SIG-M5 treated with dmso at 0.1 percent for 504 hours (cell line): ENCODE results near the gene PLPP7.
A peak's percentile ranks its signal among the peaks of the same experiment; 100 is the strongest.
"Not testable (repeated sequence)": the region's sequence is repeated elsewhere in the genome, so short reads cannot be mapped to it uniquely, and the experiment has no call there.

Experiments used
- DNase-seq: peaks from one replicate; lab custom pipeline; 2025; ENCODE audit not compliant: unreplicated experiment; lab: John Stamatoyannopoulos, UW

The PLPP7 gene

GRCh38 chr9:131266266-131267229 lies 23.0 kb upstream of the PLPP7 start:
- no peak for DNase-seq

GRCh38 chr9:131270171-131271015 lies 19.1 kb upstream of the PLPP7 start:
- peak; percentile 91 for DNase-seq

- DNase-seq: not testable (repeated sequence)
These were observed 18.6 kb upstream of the PLPP7 start for GRCh38 chr9:131271016-131271273.

GRCh38 chr9:131271506-131271931 lies 18.0 kb upstream of the PLPP7 start:
- DNase-seq: no peak

GRCh38 chr9:131272212-131272611 lies 17.3 kb upstream of the PLPP7 start:
- no peak for DNase-seq

GRCh38 chr9:131273146-131273855 lies 16.2 kb upstream of the PLPP7 start:
- peak; percentile 41 for DNase-seq

- peak; percentile 67 for DNase-seq
These were observed 15.5 kb upstream of the PLPP7 start for GRCh38 chr9:131273856-131274673.

GRCh38 chr9:131274674-131275331 lies 14.7 kb upstream of the PLPP7 start:
- no peak for DNase-seq

- peak; percentile 17 for DNase-seq
These were observed 14.0 kb upstream of the PLPP7 start for GRCh38 chr9:131275332-131276093.

- DNase-seq: peak; percentile 20
These were observed 13.2 kb upstream of the PLPP7 start, which contains the start of gene FAM78A for GRCh38 chr9:131276094-131276888. TSS of gene FAM78A (minus strand) at chr9:131276510. CDS start at chr9:131276179, 331 bp downstream.

- DNase-seq: no peak
These were observed 12.6 kb upstream of the PLPP7 start for GRCh38 chr9:131276891-131277286.

- DNase-seq: peak; percentile 49
These were observed 12.1 kb upstream of the PLPP7 start for GRCh38 chr9:131277287-131277909.

GRCh38 chr9:131277910-131278701 lies 11.4 kb upstream of the PLPP7 start:
- DNase-seq: peak; percentile 91

- no peak for DNase-seq
These were observed 10.8 kb upstream of the PLPP7 start for GRCh38 chr9:131278702-131279111.

- no peak for DNase-seq
These were observed 10.2 kb upstream of the PLPP7 start for GRCh38 chr9:131279196-131279862.

- DNase-seq: no peak
These were observed 9.5 kb upstream of the PLPP7 start for GRCh38 chr9:131279863-131280570.
